Measurements from ENCODE around the gene RAB35. TPM values are rescaled to one million over a fixed set of nuclear protein-coding genes. Genes with fewer than 3 reads are reported as not detected.

Gene RAB35
- total and polyA plus RNA-seq, 4 donors = 22.1 to 51.8 (median 37.1) TPM

DNA sequence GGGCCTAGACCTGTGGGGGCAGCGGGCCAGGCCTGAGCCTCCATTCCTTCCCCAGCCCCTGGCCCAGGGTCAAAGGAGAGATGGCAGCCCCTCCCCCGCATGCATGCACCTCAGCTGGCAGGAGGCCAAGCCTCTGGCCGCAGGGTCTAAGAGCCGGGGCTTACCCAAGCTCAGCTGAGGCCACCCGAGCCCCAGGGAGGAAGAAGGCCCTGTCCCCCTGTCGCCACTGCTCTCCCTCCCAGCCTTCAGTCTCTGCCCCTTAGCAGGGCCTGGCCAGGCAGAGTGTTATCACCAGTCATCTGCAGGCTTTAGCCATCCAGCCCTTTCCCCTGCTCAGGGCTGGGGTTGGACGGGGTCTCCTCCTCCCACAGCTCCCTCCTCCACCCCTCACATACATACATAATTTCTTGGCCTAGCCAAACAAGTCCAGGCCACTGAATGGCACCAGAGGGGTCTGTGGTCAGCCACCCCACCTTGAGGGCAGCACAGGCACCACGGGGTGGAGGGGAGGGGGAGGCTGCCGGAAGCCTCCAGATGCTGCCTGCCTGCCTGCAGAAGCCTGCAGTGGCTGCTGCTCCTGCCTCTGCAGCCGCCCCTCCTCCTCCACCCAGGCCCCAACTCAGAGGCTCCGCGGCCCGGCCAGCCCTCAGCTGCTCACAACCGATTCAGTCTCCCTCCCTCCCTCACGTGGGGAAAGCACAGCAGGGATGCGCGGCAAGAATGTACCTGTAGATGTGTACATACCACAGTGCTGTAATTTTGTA, 22.8 kb downstream of the RAB35 start:
- H3K36me3 ChIP-seq (ENCODE audit: control insufficient read depth in 4 of 4, insufficient read depth in 4 of 4, low read length in 4 of 4) = peaks cover 0 to 57% (median 9%) of the 10 kb centered on the region in 4 donors
- ATAC-seq (ENCODE audit: insufficient read depth, low FRiP score) (no peak), DNase-seq (peak; percentile 31 to 37 (median 33))
- H3K9me3 ChIP-seq (ENCODE audit: control insufficient read depth in 4 of 4, insufficient read depth in 3 of 4, low read length in 3 of 4) = no peaks in the 10 kb centered on the region
- no peak overlapping the region for H3K27ac ChIP-seq (ENCODE audit: low read depth in 1 of 2, low read length in 1 of 2)
- peaks cover 0 to 10% (median 0%) of the 10 kb centered on the region in 5 donors for H3K4me1 ChIP-seq (ENCODE audit: control insufficient read depth in 5 of 5, insufficient read depth in 5 of 5, low read length in 5 of 5)
- TF ChIP-seq, protein P1, sequence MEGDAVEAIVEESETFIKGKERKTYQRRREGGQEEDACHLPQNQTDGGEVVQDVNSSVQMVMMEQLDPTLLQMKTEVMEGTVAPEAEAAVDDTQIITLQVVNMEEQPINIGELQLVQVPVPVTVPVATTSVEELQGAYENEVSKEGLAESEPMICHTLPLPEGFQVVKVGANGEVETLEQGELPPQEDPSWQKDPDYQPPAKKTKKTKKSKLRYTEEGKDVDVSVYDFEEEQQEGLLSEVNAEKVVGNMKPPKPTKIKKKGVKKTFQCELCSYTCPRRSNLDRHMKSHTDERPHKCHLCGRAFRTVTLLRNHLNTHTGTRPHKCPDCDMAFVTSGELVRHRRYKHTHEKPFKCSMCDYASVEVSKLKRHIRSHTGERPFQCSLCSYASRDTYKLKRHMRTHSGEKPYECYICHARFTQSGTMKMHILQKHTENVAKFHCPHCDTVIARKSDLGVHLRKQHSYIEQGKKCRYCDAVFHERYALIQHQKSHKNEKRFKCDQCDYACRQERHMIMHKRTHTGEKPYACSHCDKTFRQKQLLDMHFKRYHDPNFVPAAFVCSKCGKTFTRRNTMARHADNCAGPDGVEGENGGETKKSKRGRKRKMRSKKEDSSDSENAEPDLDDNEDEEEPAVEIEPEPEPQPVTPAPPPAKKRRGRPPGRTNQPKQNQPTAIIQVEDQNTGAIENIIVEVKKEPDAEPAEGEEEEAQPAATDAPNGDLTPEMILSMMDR (IDR thresholded peaks at IDR 0.05; ENCODE audit: control extremely low read depth, extremely low read depth) = no peak
- H3K27me3 ChIP-seq (ENCODE audit: control insufficient read depth in 3 of 3, insufficient read depth in 3 of 3, low read length in 2 of 3) = no peaks in the 10 kb centered on the region
- H3K4me3 ChIP-seq = no peak overlapping the region
- 58 to 62% methylated on average over 17 of the region's 17 CpGs for WGBS, 2 donors
- no peak overlapping the region for H3K9ac ChIP-seq (ENCODE audit: insufficient read depth in 1 of 2, low read length in 2 of 2)

DNA sequence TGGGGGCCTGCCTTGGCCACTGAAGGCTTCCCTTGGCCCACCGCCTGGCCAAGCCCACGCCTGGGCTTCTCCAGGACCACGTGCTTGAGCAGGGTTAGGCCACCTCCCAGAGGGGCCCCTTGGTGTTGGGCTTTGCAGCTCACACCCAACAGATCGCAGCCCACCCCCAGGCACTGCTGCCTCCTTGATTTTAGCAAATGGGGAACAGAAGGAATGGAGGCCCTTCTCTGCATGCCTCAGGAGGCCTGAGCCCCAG, 23.3 kb downstream of the RAB35 start:
- no peak for ATAC-seq (ENCODE audit: insufficient read depth, low FRiP score)
- DNase-seq = peak in 1 of 3 donors; percentile 21
- WGBS, 2 donors = 87 to 88% methylated on average over 4 of the region's 4 CpGs
- Histone ChIP-seq H3K27ac (ENCODE audit: low read depth in 1 of 2, low read length in 1 of 2) (no peak overlapping the region), H3K4me3 (no peak overlapping the region), H3K27me3 (ENCODE audit: control insufficient read depth in 3 of 3, insufficient read depth in 3 of 3, low read length in 2 of 3) (no peaks in the 10 kb centered on the region), H3K9me3 (ENCODE audit: control insufficient read depth in 4 of 4, insufficient read depth in 3 of 4, low read length in 3 of 4) (no peaks in the 10 kb centered on the region), H3K9ac (ENCODE audit: insufficient read depth in 1 of 2, low read length in 2 of 2) (no peak overlapping the region), H3K4me1 (ENCODE audit: control insufficient read depth in 5 of 5, insufficient read depth in 5 of 5, low read length in 5 of 5) (peaks cover 0 to 10% (median 0%) of the 10 kb centered on the region in 5 donors), H3K36me3 (ENCODE audit: control insufficient read depth in 4 of 4, insufficient read depth in 4 of 4, low read length in 4 of 4) (peaks cover 0 to 52% (median 5%) of the 10 kb centered on the region in 4 donors)
- TF ChIP-seq, protein P1 (IDR thresholded peaks at IDR 0.05; ENCODE audit: control extremely low read depth, extremely low read depth) = no peak

DNA sequence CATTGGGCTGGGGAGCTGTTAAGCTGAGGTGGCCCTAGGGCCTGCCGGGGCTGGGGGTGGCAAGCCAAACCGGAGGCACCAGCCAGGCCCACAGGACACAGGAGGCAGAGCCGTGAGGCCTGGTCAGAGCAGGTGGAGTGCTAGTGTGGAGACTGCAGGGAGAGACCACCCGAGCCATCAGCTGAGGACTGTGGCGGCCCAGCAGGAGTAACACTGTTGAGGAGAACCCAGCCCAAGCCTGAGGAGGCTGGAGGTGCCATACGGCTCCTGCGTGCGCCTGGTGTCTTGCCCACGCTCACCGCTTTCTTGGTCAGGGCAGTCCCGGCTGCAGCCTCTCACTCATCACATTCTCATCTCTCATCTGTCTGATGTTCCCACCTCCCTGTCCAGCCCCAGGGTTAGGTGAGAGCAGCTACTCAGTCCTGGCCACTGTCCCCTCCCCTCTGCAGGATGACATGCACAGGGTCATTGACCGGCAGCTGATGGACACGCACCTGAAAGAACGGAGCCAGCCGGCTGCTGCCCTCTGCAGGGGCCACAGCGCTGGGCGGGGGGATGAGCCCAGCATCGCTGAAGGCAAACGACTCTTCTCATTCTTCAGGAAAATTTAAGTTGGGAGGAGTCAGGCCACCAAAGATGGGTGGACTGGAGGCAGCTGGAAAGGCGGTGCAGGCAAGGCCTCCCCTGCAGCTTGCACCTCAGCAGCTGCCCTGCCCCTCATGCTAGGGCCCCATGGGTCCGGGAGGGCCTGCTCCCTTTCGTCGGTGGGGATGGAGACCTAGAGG, 23.8 kb downstream of the RAB35 start:
- DNase-seq (no peak), ATAC-seq (ENCODE audit: insufficient read depth, low FRiP score) (no peak)
- H3K9me3 ChIP-seq (ENCODE audit: control insufficient read depth in 4 of 4, insufficient read depth in 3 of 4, low read length in 3 of 4) = no peaks in the 10 kb centered on the region
- WGBS, 2 donors = 90% methylated on average over 23 of the region's 23 CpGs
- no peak overlapping the region for H3K9ac ChIP-seq (ENCODE audit: insufficient read depth in 1 of 2, low read length in 2 of 2)
- H3K27me3 ChIP-seq (ENCODE audit: control insufficient read depth in 3 of 3, insufficient read depth in 3 of 3, low read length in 2 of 3) = no peaks in the 10 kb centered on the region
- peaks cover 0 to 48% (median 3%) of the 10 kb centered on the region in 4 donors for H3K36me3 ChIP-seq (ENCODE audit: control insufficient read depth in 4 of 4, insufficient read depth in 4 of 4, low read length in 4 of 4)
- H3K4me1 ChIP-seq (ENCODE audit: control insufficient read depth in 5 of 5, insufficient read depth in 5 of 5, low read length in 5 of 5) = peaks cover 0 to 10% (median 0%) of the 10 kb centered on the region in 5 donors
- no peak overlapping the region for H3K27ac ChIP-seq (ENCODE audit: low read depth in 1 of 2, low read length in 1 of 2)
- no peak overlapping the region for H3K4me3 ChIP-seq
- TF ChIP-seq, protein P1 (IDR thresholded peaks at IDR 0.05; ENCODE audit: control extremely low read depth, extremely low read depth) = no peak

Data from lung (tissue), 12 donors.